Ovary (tissue), 3 donors: Measurements from ENCODE around the gene CLBA1.

Experiments used
- CTCF ChIP-seq, 3 donors: fragments of 450-650 bp in 2 of 3; fragments of 200-600 bp in 1 of 3; IDR thresholded peaks; one replicate each; pipeline versions ENCODE4 v1.5.1 to v1.8.0; 2016 to 2022; ENCODE audit warnings: antibody characterized with exemption in 3 of 3, mild to moderate bottlenecking in 1 of 3
- EP300 ChIP-seq: sonication (generic); formaldehyde crosslinking; IDR thresholded peaks from one replicate; pipeline ENCODE4 v1.6.1; 2017; ENCODE audit warnings: antibody characterized with exemption
- donor health status: DM: no; HTN: no; CAD: no.

GRCh38 chr14:104977681-104978653, 7.6 kb upstream of the CLBA1 start, which contains the start of gene AHNAK2:
- TF ChIP-seq CTCF (IDR thresholded peaks at IDR 0.05) (no peak), EP300 (no peak)
